Epithelial cell of esophagus (primary cell): ENCODE measurements around the gene C6orf132.

Source experiments
- DNase-seq: peaks from one replicate; pipeline ENCODE4 v3.0.0; 2010; ENCODE audit warnings: low read depth
- H3K4me3 ChIP-seq: 2 replicates; pipeline ENCODE4 v1.5.1; 2011; ENCODE audit warnings: mild to moderate bottlenecking, low read length, control low read depth
- CTCF ChIP-seq: IDR thresholded peaks from 2 replicates; pipeline ENCODE4 v1.5.1; 2011; ENCODE audit warnings: low read depth, mild to moderate bottlenecking, low read length, control low read depth, inconsistent platforms; ENCODE audit not compliant: insufficient read depth; ENCODE audit errors: missing control alignments

Gene C6orf132

GRCh38 chr6:42135722-42136121 lies 6.7 kb downstream of the C6orf132 start:
- no peak overlapping the region for H3K4me3 ChIP-seq
- no peak for TF ChIP-seq CTCF
- DNase-seq, result no peak

GRCh38 chr6:42135161-42135560 lies 7.3 kb downstream of the C6orf132 start:
- H3K4me3 ChIP-seq, result no peak overlapping the region
- DNase-seq, result no peak
- TF ChIP-seq CTCF, result no peak

- TF ChIP-seq CTCF, result no peak
- no peak for DNase-seq
- no peak overlapping the region for H3K4me3 ChIP-seq
These were observed 8.5 kb downstream of the C6orf132 start for GRCh38 chr6:42133926-42134325.

GRCh38 chr6:42131531-42131930 lies 10.9 kb downstream of the C6orf132 start:
- no peak for TF ChIP-seq CTCF
- H3K4me3 ChIP-seq, result no peak overlapping the region
- DNase-seq, result peak; percentile 56

- no peak for TF ChIP-seq CTCF
- DNase-seq, result no peak
- H3K4me3 ChIP-seq, result no peak overlapping the region
These were observed 13.1 kb downstream of the C6orf132 start for GRCh38 chr6:42129360-42129676.

GRCh38 chr6:42128460-42129359 lies 13.7 kb downstream of the C6orf132 start:
- DNase-seq, result no peak
- H3K4me3 ChIP-seq, result no peak overlapping the region
- TF ChIP-seq CTCF, result no peak

- H3K4me3 ChIP-seq, result no peak overlapping the region
- DNase-seq, result no peak
- no peak for TF ChIP-seq CTCF
These were observed 16.8 kb downstream of the C6orf132 start for GRCh38 chr6:42125663-42126062.
